Right hindlimb (tissue), 1 donor: Measurements from ENCODE around the gene LMF1.
"Not testable (repeated sequence)": the region's sequence is repeated elsewhere in the genome, so short reads cannot be mapped to it uniquely, and the experiment has no call there.

Experiments used
- DNase-seq: peaks from one replicate; pipeline ENCODE4 v3.0.0-alpha.2; 2018

LMF1 gene

GRCh38 chr16:822909-823297 lies 147.9 kb downstream of the LMF1 start:
- DNase-seq, result no peak

GRCh38 chr16:822174-822908 lies 148.4 kb downstream of the LMF1 start:
- DNase-seq, result no peak

- no peak for DNase-seq
These were observed 149.0 kb downstream of the LMF1 start for GRCh38 chr16:821751-822150.

GRCh38 chr16:820748-821147 lies 150.0 kb downstream of the LMF1 start:
- no peak for DNase-seq

- not testable (repeated sequence) for DNase-seq
These were observed 150.8 kb downstream of the LMF1 start for GRCh38 chr16:820044-820408.

GRCh38 chr16:819336-820043 lies 151.3 kb downstream of the LMF1 start:
- no peak for DNase-seq

- DNase-seq, result no peak
These were observed 152.2 kb downstream of the LMF1 start for GRCh38 chr16:818592-818991.

GRCh38 chr16:818132-818531 lies 152.7 kb downstream of the LMF1 start:
- DNase-seq, result no peak

GRCh38 chr16:817001-817906 lies 153.5 kb downstream of the LMF1 start:
- DNase-seq, result no peak

GRCh38 chr16:815861-816260 lies 154.9 kb downstream of the LMF1 start:
- no peak for DNase-seq

- no peak for DNase-seq
These were observed 155.8 kb downstream of the LMF1 start for GRCh38 chr16:814974-815373.

- DNase-seq, result no peak
These were observed 156.8 kb downstream of the LMF1 start for GRCh38 chr16:813916-814412.

- DNase-seq, result peak; percentile 53
These were observed 157.4 kb downstream of the LMF1 start for GRCh38 chr16:813204-813915.

GRCh38 chr16:808085-808386 lies 162.7 kb downstream of the LMF1 start:
- DNase-seq, result no peak

- DNase-seq, result peak; percentile 96
These were observed 163.3 kb downstream of the LMF1 start for GRCh38 chr16:807347-808084.

- no peak for DNase-seq
These were observed 165.3 kb downstream of the LMF1 start for GRCh38 chr16:805474-805873.

GRCh38 chr16:804193-805048 lies 166.4 kb downstream of the LMF1 start:
- no peak for DNase-seq

- DNase-seq, result no peak
These were observed 167.1 kb downstream of the LMF1 start for GRCh38 chr16:803754-804080.
